HG03135 (cell line): ENCODE measurements around the gene PRR15L.

ENCODE experiments used
- ATAC-seq: cut with Tn5 transposase; IDR thresholded peaks from one replicate; pipeline ENCODE4 v1.9.1; 2021; ENCODE audit warnings: mild to moderate bottlenecking, moderate library complexity; ENCODE audit not compliant: unreplicated experiment

The PRR15L gene

DNA sequence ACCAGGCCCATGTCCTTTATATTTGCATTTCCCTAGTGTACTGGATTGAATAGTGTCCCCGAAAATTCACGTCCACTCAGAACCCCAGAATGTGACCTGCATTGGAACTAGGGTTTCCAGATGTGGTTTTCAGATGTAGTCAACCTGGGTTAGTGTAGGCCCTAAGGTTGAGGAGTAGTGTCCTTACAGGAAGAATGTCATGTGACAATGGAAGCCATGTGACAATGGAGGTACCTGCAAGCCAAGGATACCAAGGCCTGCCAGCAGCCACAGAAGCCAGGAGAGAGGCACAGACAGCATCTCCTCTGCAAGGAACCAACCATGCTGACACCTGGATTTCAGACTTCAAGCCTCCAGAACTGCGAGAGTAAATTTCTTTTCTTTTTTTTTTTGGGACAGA lies 5.2 kb upstream of the PRR15L start:
- ATAC-seq, result no peak

GRCh38 chr17:47961406-47961805 lies 3.7 kb upstream of the PRR15L start:
- ATAC-seq, result no peak

DNA sequence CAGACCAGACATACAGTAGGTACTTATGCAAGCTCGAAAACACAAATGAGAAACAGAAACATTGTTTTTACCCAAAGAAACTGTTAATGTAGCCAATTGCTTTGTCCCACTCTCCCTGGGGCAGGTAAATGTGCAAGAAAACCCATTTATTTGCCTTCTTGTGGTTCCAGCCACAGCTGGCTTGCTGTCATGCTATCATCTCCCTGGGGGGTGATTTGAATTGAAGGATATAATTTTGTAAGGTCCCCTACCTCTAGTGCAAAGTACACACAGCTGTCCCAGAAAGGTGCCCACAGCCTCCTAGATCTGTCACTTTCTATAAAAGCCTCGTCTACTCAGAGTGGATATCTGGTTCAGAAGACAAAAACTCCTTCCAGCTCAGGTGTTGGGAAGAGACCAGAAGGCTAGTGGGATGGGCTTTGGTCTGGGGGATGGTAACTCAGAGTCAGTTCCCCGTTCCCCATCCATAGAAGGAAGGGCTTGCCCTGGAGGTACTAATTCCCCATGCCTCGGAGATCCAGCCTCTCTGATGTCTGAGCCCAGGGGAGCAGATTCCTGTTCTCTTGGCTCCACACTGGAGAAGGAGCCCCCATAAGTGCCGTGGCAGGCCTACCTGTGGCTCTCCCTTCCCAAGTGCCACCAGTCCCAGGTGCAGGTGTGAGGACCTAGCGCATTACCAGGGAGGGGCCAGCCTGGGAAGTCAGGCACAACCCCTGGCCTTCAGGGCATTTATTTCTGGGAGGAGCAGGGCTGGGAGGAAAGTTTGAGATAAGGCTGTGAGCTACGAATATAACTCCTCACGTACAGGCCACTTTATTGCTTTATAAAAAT lies 2.4 kb upstream of the PRR15L start:
- ATAC-seq, result no peak

DNA sequence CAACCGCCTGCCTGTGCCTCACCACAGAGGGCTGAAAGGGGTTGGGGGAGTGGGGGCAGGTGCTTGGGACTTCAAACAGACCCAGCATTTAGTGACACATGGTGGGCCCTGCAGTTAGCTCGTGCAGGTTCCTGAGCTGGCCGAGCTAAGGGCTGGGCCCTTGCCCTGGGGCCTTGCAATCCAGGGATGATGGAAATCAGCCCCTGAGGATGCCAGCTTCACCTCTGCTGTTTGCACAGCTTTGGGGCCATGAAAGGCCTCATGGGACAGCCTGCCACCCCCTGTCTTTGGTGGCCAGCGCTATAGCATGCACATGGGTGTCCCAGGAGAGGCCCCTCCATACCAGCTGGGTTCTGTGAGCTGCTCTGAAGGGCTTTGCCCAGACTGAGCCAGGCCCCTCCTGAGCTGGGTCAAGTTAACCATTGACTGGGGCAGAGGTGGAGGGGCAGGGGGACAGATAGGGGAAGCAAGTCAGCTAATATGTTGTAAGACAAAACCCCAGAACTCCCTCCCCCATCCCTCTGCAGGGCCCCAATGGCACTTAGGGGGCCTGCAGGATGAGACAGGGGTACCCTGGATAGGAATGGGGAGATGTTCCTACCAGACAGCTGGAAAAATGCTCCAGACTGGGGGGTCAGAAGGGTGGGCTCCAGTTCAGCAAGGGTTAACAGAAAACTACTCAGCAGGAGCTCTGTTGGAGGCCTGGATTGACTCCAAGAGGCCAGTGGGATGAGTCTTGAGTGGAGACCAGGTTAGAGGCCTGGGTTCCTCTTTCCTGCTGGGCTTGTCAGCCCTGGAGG lies 692 bp downstream of the PRR15L start:
- no peak for ATAC-seq

DNA sequence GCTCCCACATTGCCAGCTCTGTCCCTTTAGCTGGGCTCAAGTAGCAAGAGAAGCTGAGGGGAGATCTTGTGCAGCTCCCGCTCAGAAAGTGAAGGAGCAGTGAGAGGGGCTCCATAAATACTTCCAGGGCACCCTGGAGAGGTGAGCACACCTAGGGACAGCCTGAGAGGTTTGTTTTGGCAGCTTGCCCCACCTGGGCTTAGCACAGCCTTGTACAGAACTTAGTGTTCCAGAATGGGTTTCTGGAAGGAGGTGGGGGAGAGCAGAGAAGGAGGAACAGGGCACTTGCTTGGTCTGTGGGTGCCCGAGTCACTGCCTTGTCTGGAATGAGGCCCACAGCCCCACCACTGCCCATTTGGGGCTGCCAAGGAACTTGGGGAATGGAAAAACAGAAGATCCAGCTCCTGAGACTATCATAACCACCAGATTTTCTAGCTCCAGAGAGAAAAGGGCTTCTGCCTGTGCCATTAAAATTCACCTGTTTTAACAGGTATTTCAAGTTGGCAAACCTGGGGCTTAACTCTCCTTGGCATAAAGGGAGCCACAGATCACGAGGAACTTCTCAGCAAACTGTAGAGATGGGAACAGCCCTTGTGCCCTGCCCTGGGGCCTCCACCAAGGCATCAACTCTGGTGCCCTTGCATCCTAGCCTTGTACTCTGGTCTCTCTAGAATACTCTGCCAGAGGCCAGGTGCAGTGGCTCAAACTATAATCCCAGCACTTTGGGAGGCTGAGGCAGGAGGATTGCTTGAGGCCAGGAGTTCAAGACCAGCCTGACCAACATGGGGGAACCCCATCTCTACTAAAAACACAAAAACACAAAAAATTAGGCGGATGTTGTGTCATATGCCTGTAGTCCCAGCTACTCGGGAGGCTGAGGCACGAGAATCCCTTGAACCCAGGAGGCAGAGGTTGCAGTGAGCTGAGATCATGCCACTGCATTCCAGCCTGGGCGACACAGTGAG lies 1.9 kb downstream of the PRR15L start:
- no peak for ATAC-seq

GRCh38 chr17:47953909-47954308 lies 3.8 kb downstream of the PRR15L start:
- ATAC-seq, result no peak

- no peak for ATAC-seq
Measured at GRCh38 chr17:47952171-47953021, 5.3 kb downstream of the PRR15L start.

DNA sequence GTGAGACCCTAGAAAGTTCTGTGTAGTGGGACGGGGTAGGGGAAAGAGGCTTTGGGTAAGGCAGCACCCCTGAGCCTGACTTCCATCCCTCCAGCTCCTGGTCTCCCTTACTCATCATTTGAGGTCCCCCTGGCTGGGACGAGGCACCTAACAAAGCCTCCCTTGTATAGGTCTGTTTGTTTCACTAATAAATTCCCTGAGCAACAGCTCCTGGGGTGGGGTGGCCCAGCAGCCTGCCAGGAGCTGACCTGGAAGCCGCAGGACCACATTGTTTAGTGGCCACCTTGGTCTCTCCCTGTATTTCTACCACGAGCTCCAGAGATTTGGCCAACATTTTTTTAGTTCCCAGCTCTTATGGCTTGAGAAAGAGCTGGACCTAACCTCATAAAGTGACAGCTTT lies 7.2 kb downstream of the PRR15L start:
- no peak for ATAC-seq

DNA sequence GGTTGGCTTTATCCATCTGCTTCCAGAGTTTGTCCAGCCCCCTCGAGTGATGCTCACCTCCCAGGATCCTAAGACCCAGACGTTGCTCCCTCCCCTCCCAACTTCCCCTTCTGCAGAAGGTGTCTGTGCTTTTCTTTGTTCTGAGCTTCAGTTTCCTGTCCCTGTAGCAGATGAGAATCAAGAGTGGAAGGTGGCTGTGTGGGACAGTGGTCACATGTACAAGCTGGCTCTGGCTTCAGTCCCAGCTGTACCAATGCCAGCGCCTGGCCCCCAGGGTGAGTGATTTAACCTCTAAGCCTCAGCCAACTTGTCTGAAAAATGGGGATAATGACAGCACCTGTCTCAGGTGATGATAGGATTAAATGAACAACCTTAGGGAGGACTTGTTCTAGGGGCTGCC lies 7.7 kb downstream of the PRR15L start:
- ATAC-seq, result no peak

- ATAC-seq, result peak; percentile 45
Measured at GRCh38 chr17:47949197-47949759, 8.4 kb downstream of the PRR15L start.

DNA sequence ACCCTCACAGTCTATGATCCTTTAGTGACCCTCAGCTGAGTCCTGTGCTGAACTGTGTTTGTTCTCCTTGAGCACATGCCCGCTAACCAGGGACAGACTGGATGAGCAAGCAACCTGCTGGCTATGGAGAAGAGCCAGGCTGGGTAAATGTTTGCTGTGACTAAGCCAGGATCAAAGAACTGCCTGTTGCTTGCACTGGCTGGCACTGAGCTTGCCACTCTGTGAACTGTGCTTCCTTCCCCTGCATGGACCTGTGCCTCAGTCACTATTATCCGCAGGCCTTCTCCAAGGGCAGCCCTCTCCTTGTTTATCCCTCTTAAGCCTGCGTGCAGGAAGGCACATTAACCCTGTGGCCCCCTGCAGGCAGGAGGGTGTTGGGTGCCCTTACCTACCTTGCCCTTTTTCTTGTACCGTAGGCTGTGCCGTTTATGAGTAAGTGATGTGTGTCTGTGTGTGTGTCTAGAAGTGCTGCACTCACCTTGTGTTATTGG lies 8.9 kb downstream of the PRR15L start:
- no peak for ATAC-seq

DNA sequence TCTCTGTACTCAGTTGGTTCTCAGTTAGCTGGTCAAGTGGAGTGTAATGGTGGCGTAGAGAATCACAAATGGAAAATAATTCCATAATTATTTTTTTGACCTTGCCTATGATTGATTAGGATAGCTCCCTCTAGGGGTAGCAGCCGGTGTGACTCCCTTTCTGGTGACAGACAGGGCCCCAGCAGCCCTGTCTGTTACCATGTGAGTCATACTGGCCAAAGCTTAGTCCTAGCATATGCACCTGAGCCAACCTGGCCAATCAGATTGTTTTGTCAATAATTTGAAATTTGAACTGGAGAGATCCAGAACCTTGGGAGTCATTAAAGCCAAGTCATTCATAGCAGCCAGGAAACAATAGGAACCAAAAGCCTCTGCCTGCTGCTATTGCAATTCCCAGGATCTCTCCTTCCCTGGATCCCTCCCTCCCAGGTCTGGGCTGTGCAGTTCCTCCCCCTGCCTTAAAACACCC lies 10.7 kb downstream of the PRR15L start:
- no peak for ATAC-seq

DNA sequence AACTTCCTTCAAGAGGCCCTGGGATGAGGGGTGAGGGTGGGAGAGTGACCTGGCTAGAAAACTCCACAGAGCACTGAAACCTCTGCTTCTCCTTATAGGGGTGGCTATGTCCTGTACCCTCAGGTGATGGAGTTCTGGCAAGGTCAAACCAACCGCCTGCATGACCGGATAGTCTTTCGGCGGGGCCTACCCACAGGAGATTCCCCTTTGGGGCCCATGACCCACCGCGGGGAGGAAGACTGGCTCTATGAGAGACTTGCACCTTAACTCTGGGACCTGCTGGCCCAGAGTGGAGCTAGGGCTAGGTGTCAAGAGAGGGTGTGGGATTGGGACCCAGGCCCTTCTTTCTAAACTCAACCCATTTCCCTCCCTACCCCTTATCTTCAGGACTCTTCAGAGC lies 11.2 kb downstream of the PRR15L start:
- no peak for ATAC-seq

- no peak for ATAC-seq
Measured at GRCh38 chr17:47945529-47946508, 11.9 kb downstream of the PRR15L start.

DNA sequence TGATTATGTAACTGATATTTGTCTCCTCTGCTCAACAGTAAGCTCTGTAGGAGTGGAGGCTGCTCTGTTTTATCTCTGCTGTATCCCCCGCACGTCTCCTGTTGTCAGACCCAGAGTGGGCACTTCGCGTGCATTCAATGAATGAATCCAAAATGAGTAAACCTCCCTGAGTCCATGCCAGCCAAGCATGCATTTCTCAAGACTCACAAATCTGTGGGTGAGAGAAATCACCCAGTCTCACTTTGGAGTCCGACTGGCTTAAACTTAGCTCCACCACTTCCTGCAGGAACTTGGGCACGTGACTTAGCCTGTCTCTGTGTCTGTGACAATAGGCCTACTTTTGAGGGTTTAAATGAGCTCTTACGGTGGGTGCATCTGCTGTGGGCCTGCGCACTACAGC lies 12.6 kb downstream of the PRR15L start:
- no peak for ATAC-seq

- ATAC-seq, result no peak
Measured at GRCh38 chr17:47942568-47942967, 15.1 kb downstream of the PRR15L start.

GRCh38 chr17:47942096-47942510 lies 15.6 kb downstream of the PRR15L start:
- ATAC-seq, result no peak
